ENCODE measurements around the gene AARS2.
A peak's percentile ranks its signal among the peaks of the same experiment; 100 is the strongest.
"Not testable (repeated sequence)": the region's sequence is repeated elsewhere in the genome, so short reads cannot be mapped to it uniquely, and the experiment has no call there.

AARS2 gene

DNA sequence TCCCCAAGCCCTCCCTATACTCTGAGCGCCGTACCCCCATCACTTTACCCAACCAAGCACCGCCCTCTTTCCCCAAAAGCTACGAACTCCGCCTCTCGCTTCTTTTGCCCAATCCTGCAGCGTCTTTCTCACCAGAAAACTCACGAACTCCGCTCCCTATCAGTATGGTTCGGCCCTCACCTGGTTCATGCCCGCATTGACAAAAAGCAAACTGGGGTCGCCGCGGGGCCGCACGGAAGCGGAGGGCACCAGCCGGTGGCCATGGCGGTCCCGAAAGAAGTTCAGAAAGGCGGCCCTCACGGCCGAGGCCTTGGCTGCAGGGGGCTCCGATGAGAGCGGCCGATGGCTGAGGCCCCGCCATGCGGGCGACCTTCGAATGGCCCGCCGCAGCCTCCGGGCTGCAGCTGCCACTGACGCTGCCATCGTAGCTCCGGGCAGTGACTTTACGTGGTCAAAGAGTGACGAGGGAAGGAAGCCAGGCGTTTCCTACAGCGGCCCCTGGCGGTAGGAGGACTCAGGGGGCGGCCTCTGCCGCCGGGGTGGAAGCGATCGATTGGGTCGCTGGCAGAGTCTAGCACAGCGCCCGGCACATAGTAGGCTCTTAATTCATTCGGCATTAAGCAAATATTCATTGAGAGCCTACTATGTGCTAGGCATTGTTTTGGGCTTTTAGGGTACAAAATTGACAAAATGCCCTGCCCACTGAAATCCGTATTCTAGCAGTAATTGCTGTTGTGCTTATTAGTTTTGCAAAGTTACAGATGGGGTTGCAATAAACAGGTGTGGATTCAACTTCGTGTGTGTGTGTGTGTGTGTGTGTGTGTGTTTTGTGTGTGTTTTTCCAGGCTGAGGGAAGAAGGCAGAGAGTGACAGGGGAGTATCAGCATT is at the start of gene AARS2:
Gene AARS2 (minus strand): TSS at position 447 of the 888 bp plus-strand sequence. CDS start 24 bp downstream, at position 423.
- peak; percentile 93 for DNase-seq

DNA sequence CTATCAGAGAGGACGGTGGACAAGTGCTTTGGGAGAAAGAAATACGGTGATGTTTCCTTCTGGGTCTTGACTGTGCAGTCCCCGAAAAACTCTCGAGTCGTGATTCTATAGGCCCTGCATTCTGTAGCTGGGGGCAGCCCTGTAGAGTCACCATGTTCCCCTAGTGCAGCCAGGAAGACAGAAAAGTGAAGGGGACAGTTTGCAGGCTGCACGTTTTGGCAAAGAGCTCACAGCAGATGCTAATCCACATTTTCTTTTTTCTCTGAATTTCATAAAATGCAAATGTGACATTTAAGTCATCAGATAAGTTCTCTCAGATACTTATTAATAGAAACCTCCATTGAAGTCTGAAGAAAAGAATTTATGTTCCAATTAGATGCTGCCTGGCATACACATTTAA is 48.8 kb upstream of the AARS2 start:
- no peak for DNase-seq

DNA sequence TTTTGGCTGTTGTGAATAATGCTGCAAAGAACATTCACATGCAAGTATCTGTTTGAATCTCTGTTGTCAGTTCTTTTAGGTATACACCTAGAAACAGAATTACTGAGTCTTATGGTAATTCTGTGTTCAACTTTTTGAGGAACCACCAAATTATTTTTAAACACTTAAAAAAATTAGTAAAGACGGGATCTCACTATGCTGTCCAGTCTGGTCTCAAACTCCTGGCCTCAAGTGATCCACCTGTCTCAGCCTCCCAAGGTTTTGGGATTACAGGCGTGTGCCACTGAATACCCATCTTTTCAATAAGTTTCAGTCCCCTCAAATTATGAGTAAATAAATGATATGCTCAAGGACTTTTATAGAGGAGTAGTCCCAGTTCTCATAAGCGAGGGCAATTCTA is 46.8 kb upstream of the AARS2 start:
- no peak for DNase-seq

- no peak for DNase-seq
Observed at GRCh38 chr6:44356487-44356886, 43.3 kb upstream of the AARS2 start.

- no peak for DNase-seq
Observed at GRCh38 chr6:44355640-44356039, 42.5 kb upstream of the AARS2 start.

- DNase-seq = no peak
Observed at GRCh38 chr6:44353336-44353735, 40.2 kb upstream of the AARS2 start.

GRCh38 chr6:44352259-44352658 is 39.1 kb upstream of the AARS2 start:
- DNase-seq = no peak

DNA sequence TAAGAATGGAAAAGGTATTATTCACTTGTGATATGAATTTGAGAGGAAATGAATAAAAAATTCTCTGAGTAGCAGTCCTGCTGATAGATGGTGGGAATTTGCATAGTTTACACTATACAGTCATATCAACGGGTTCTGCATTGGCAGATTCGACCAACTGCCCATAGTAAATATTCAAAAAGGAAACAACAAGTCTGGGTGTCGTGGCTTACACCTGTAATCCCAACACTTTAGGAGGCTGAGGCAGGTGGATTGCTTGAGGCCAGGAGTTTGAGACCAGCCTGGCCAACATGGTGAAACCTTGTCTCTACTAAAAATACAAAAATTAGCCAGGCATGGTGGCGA is 37.5 kb upstream of the AARS2 start:
- DNase-seq = not testable (repeated sequence)

GRCh38 chr6:44349904-44350649 is 36.9 kb upstream of the AARS2 start:
- no peak for DNase-seq

DNA sequence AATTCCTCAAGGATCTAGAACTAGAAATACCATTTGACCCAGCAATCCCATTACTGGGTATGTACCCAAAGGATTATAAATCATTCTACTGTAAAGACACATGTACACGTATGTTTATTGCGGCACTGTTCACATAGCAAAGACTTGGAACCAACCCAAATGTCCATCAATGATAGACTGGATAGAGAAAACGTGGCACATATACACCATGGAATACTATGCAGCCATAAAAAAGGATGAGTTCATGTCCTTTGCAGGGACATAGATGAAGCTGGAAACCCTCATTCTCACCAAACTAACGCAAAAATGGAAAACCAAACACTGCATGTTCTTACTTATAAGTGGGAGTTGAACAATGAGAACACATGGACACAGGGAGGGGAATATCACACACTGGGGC is 33.7 kb upstream of the AARS2 start:
- not testable (repeated sequence) for DNase-seq

DNA sequence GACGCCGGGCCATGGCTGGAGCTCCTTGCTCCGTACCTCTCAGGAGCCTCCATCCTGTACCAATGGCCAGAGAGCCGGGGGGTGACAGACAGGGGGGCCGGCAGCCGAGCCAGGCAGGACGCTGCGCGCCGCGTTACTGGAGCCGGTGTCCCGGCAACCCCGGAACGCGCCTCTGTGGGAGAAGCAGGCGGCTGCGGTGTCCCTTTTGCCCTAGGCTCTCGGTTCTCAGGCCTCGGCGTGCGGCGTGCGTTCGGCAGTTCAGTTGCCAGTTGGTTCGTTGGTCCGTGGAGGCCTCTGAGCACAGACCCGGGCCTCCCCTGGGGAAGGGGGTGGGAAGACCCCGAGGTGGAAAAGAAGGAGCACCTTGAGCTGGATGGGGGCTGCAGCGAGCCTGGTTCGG is 29.3 kb upstream of the AARS2 start, which contains the start of gene SPATS1:
Gene SPATS1 (plus strand): TSS at position 162 of the 400 bp plus-strand sequence. CDS start 446 bp downstream, outside the sequence.
- DNase-seq = no peak

DNA sequence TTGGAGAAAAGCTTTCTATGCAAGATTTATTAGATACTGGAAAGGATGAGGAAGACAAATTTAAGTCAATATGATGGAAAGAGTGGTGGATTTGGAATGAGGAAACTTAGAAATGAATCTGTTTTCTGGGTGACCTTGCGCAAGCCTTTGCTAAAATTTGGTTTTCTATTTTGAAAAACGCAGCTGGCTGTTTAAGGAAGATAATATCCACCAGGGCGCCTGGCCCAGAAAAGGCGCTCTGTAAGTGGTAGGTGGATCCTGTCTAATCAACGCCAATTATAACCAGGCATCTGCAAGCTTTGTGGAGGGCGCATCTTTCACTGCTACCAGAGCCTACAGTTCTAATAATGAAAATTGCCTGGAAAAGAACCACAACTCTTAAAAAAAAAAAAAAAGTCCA is 28.9 kb upstream of the AARS2 start:
- no peak for DNase-seq

GRCh38 chr6:44341095-44341890 is 28.1 kb upstream of the AARS2 start:
- no peak for DNase-seq

DNA sequence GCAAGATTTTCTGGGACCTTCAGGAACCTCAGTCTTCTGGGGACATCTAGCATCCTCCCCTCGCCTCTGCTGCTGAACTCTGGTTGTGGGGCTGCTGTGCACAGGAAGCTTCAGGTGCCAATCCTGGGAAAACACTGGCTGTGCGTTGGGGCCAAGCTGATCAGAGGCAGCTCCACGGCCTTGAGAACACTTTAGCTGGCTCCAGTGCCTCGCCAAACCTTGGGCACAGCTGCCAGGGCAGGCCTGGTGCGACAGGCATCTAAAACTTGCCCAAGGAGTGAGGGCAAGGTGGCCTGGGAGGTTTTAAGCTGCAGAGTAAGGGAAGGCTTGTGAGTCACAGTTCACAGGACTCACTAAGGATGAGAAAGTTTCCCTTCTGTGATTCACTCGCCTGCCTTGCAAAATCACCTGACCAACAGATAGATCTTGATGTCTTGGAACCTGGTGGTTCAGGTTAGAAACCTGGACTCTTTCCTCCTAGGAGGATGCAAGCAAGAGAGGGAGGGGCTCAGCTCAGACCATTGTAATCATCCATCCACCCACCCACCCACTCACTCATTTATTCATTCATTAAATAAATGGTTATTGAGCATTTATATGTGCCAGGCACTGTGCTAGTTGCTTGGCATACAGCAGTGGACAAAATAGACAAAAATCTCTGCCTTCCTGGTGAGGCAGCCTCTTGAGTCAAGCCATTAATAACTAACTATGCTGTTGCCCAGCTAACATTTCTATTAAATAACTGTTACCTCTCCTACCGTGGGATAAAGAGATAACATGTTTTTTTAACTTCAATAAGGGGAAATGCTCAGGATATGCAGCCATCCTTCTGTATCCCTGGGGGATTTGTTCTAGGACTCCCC is 26.8 kb upstream of the AARS2 start:
- DNase-seq = no peak

- no peak for DNase-seq
Observed at GRCh38 chr6:44339301-44339700, 26.2 kb upstream of the AARS2 start.

DNA sequence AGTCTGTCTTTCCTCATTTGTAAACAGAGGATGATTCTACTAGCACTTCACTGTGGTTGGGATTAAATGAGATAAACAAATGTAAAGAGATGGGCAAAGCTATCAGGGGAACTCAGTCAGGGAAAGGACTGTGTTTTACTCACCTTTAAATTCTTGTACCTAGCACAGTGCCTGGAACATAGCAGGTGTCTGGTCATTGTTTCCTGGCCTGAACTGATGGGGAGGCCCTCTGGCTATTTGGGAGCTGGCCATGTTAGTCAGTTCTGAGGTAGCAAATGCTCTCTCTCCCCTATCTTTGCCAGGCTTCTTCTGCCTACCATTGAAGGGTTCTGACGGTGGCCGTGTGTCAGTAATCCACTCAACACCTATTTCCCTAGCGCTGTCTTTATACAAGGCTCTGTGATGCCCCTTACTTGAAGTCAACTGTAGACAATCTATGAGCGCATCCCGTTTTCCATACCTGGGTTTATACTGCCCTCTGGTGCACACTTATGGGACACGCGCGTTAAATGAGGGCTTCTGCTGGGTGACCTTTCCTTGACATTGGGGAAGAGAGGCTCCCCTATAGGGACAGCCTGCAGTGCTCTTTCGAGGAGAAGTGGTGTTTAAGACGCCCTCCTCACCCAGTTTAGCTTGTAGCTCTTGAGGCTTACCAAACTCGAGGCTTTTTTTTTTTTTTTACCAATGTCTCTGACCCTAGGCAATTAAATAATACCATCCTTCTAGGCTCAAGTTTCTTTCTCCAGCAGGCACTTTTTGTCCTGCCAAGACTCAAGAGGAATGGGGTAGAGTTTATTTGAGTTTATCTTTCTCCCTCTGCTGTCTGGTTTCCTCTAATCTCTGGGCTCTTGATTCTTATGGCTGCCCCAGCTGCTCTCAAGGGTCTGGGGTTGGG is 25.3 kb upstream of the AARS2 start:
- DNase-seq = peak; percentile 71

GRCh38 chr6:44335631-44336030 is 22.5 kb upstream of the AARS2 start:
- no peak for DNase-seq

DNA sequence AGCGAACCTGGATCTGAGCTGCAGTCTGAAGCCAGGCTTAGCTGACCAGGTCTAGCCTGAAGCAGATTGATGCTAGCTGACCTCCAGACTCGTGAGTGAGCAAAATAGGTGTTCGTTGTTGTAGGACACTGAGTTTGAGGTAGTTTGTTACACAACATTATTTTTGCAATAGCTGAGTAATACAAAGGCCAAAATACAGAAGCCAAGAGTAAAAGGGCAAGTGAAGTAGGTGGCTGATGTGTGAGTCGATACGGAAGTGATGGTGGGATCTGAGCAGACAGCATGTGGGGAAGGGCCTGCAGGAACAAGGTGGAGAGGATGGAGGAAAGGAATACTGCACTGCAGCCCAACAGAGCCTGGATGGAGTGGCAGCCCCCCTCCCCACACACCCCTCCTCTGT is 20.8 kb upstream of the AARS2 start:
- no peak for DNase-seq

DNA sequence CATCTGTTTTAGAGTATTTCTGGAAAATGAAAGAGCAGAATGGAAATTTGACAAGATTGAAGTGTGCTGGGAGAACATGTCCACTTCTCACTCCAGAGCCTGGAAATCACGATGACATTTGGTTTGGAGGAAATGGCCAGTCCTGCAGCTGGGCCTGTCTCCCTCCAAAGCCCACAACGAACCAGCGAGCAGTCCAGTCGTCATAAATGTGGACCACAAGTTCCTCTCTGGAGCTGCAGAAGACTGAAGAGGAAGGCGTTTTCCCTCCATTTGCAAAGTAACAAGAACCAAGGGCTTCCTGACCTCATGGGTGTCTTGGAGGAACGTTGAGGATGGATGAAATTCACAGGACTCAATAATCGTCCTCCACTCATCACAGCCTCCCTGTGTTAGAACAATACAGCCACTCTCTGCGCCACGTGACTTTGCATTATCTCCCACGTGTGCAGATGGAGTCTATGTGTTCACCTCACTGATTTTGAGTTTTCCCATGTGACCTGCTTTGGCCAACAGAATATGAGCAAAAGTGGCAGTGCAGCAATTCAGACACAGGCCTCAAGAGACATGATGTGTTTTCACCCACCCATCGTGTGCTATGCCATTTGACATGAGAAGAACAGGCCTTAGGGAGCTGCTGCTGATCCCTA is 20.2 kb upstream of the AARS2 start:
- no peak for DNase-seq

GRCh38 chr6:44332585-44332984 is 19.4 kb upstream of the AARS2 start:
- no peak for DNase-seq

DNA sequence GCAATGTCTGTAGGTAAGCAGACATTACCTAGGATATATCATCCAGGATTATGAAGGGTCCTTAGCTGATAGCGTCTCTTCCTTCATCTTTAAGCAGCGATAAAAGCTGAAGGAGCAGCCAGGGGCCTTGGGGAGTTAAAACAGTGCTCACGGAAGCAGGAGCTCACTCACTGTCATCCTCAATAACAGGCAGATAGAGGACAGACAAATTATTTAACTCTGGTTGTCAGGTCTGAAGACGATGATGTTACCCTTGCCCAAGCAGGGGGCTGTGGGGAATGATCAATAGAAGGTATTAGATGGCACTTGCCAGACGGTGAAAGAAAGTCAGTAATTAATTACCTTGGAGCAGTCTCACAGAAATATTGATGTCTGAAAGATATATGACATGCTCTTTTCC is 16.7 kb upstream of the AARS2 start:
- DNase-seq = no peak

Measured in CD4-positive, alpha-beta T cell treated with Interleukin-12 subunit alpha and Interleukin-12 subunit beta, for 1 hour (primary cell).